Pulmonary artery endothelial cell (primary cell): ENCODE results near the gene NEU2. TPM values are rescaled to one million over a fixed set of nuclear protein-coding genes. Genes with fewer than 3 reads are reported as not detected.
"Not testable (repeated sequence)": the region's sequence is repeated elsewhere in the genome, so short reads cannot be mapped to it uniquely, and the experiment has no call there.

Experiments used
- DNase-seq: peaks from one replicate; pipeline ENCODE4 v3.0.0-alpha.2; 2011; ENCODE audit warnings: low read depth, low spot score
- total RNA-seq: library from RNA; depleted of rRNA; stranded (reverse); fragments of >200 nt; gene quantifications from 2 replicates; pipeline ENCODE4 v1.2.3, GENCODE V29; 2014

The NEU2 gene
- total RNA-seq, 1 donor from 2014 or later, result not detected

DNA sequence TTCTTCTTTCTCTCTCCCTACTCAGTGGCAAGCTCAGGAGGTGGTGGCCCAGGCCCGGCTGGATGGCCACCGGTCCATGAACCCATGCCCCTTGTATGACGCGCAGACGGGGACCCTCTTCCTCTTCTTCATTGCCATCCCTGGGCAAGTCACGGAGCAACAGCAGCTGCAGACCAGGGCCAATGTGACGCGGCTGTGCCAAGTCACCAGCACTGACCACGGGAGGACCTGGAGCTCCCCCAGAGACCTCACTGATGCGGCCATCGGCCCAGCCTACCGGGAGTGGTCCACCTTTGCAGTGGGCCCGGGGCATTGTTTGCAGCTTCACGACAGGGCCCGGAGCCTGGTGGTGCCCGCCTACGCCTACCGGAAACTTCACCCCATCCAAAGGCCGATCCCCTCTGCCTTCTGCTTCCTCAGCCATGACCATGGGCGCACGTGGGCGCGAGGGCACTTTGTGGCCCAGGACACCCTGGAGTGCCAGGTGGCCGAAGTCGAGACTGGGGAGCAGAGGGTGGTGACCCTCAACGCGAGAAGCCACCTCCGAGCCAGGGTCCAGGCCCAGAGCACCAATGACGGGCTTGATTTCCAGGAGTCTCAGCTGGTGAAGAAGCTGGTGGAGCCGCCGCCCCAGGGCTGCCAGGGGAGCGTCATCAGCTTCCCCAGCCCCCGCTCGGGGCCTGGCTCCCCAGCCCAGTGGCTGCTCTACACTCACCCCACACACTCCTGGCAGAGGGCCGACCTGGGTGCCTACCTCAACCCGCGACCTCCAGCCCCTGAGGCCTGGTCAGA, 1.8 kb downstream of the NEU2 start:
- DNase-seq, result no peak

DNA sequence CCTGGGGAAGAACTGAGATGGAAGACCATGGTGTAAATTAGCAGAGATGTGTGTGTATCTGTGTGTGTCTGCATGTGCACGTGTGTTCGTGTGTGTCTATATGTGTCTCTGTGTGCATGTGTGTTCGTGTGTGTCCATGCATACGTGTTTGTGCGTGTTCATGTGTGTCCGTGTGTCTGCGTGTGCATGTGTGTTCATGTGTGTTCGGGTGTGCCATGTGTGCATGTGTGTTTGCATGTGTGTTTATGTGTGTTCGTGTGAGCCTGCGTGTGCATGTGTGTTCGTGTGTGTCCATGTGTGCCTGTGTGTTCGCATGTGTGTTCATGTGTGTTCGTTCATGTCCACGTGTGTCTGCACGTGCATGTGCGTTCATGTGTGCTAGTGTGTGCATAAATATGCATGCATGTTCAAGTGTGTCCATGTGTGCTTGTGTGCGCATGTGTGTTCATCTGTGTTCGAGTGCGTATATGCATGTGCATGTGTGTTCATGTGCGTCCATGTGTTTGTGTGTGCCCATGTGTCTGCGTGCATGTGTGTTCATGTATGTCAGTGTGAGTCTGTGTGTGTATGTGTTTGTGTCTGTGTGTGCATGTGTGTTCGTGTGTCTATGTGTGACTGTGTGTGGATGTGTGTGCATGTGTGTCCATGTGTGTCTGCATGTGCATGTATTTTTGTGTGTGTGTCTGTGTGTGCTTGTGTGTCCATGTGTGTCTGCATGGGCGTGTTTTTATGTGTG, 3.1 kb downstream of the NEU2 start:
- no peak for DNase-seq

DNA sequence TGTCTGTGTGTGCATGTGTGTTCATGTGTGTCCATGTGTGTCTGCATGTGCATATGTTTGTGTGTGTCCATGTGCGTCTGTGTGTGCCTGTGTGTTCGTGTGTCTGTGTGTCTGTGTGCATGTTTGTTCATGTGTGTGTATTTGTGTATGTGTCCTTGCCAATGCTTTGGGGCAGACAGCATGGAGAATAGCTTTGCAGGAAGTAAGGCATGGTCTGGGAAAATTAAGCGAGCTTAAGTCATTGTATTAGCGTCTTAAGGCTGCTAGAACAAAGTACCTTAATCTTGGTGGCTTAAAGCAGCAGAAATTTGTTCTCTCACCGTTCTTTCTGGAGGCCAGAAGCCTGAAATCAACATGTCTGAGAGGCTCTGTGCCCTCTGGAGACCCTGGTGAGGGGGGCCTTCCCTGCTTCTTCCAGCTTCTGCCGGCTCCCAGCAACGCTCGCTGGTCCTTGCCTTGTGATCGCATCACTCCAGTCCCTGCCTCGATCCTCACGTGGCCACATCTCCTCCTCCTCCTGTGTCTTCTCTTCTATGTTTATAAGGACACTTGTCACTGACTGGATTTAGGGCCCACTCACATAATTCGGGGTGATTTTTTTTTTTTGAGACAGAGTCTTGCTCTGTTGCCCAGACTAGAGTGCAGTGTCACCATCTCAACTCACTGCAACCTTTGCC, 3.8 kb downstream of the NEU2 start:
- DNase-seq, result no peak

DNA sequence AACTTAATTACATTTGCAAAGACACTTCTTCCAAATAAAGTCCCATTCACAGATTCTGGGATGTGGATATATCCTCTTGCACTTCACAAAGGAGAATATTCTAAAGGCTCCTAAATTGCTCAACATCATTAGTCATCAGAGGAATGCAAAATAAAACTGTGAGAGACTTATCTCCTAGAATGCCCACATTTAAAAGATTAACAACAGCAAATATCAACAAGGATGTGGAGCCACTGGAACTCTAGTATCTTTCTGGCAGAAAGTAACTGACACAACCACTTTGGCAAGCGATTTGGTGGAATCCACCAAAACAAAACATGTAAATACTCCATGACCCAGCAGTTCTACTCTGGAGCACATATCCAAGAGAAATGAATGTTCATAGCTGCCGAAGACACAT, 4.6 kb downstream of the NEU2 start:
- DNase-seq, result no peak

DNA sequence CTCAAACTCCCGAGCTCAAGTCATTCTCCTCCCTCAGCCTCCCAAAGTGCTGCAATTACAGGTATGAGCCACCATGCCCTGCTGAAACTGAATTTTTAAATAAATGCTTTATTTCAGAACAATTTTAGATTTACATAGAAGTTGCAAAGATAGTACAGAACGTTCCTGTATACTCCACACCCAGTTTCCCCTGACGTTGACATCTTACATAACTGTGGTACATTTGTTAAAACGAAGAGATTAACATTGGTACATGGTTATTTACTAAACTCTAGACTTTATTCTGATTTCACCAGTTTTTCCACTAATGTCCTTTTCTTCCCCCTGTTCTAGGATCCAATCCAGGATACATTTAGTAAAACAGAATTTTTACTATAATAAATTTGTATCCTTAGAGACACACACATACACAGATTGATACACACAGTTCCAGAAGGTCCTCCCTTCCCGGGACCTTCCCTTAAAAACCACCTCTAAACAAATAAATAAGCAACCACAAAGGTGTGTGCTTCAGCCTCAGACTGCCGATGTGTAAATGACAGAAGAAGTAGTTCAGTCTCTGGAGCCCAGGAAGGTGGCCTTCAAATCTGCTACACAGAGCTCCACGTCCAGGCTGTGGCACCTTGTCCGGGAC, 6.9 kb downstream of the NEU2 start:
- DNase-seq, result no peak

DNA sequence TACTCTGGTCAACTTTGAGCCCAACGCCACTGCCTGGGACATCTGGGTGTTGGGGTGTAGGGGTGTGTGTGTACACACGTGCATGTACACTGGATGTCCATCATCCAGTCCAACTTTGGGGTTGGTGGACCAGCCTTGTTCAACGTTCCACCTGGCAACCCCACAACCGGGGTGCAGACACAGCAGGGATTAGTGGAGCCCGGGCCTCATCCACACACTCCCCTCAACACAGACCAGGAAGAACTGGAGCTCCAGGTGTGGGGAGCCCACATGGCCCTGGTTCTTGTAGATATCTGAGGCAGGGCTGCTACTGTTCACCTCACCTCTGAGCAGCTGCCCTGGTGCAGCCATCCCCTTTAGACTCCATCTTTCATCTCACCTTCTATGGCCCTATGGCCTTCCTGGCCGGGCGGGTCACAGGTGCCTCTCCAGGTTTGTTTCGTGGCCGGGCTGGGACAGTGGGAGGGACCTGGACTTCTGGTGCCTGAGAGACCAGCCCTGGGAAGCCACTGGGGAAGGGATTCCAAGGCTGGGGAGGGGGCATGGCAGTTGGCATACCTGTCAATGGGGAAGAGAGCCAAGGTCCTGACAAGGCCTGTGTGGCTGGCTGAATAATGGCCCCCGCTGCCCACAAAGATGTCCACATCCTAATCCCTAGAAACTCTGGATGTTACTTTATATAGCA, 7.5 kb downstream of the NEU2 start:
- DNase-seq, result no peak

DNA sequence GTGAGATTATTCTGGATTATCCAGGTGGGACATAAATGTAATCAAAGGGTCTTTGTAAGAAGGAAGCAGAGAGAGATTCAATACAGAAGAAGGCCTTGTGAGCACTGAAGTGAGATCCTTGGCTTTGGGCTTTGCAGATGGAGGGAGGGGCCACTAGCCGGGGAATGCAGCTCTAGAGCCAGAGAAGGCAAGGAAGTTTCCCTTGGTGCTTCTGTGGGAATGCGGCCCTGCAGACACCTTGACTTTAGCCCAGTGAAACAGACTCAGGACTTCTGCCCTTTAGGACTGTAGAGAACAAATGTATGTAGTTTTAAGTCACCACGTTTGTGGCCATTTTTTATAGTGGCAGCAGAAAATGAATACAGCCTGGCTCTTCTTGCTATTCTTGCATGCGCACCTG, 8.1 kb downstream of the NEU2 start:
- DNase-seq, result no peak

DNA sequence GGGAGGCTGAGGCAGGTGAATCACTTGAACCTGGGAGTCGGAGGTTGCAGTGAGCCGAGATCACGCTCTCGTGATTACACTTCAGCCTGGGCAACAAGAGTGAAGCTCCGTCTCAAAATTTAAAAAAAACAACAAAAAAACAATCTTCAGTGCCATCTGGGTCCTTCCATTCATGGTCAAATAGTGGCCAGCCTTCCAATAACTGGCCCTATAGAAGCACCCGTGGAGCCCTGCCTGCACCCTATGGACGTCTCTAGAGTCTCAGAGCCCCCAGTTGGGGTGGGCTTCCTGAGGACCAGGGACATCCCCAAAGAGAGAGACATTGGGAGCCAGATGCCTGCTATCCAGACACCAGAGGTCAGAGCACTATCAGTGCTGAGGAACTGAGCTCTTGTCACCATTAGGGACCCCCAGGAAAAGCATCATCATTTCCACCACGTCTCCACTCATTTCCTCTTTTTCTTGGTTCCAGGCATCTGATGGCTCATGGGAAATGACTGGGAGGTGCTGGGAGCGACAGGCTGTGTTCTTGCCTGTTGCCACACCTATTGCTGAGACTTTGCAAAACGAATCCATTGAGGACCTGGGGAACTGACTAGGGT, 9.4 kb downstream of the NEU2 start:
- DNase-seq, result no peak

DNA sequence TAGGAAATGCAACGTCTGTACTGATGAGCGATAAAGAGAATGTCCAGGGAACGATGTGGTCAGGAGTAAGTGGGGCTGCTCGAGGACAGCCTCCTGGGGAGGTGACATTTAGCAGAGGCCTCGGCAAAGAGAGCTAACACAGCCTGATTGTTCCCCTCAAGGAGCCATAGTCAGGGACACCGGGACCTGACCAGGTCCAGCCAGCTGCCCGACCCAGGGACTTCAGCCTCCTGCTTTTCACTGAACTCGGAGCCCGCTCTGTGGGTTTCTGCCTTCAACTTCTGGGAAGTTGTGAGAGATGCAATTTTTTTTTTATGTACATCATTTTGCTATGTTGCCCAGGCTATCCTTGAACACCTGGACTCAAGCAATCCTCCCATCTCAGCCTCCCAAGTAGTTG, 10.1 kb downstream of the NEU2 start:
- DNase-seq, result no peak

DNA sequence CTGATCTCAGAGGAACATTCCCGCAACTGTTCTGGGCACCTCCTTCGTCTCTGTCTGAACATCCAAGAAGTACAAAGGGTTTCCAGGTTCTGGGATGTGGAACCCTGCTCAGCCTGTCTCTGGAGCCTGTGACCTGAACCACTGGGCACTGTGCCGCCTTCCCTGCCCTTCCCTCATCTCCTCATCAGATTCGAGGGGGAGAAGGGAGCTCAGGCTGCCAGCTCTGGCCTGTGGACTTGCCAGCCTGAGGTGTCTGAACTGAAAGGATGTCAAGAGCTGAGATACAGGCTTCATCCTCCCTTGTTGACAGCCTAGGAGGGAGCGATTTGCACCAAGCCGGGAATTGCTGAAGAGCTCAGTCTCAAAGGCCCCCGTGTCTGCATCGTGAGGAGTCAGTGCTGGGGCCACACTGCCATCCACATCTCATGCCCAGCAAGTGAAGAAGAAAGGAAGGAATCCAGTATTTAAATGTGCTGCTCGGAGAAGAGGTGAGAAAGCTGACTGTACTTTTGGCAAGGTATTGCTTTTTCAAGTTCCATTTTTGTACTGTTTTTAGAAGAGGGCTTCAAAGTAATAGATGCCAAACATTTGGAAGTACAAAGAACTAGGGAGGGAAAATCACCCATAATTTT, 12.6 kb downstream of the NEU2 start:
- no peak for DNase-seq

DNA sequence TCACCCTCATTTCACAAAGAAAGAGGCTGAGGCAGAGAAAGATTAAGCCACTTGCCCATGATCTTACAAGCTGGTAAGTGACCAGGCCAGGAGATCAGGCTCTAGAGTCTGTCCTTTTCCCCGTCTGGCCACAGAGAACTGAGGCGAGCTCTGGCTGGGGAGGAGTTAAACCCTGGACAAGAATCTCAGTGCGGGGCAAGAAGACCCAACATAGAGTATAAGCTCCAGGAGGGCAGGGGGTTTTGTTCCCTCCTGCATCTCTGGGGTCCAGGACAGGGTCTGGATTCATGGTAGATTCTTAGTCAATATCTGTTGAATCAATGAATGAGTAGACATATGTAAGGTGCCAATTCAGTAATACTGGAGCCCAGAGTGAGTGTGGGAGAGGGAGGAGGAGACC, 14.7 kb downstream of the NEU2 start:
- no peak for DNase-seq

DNA sequence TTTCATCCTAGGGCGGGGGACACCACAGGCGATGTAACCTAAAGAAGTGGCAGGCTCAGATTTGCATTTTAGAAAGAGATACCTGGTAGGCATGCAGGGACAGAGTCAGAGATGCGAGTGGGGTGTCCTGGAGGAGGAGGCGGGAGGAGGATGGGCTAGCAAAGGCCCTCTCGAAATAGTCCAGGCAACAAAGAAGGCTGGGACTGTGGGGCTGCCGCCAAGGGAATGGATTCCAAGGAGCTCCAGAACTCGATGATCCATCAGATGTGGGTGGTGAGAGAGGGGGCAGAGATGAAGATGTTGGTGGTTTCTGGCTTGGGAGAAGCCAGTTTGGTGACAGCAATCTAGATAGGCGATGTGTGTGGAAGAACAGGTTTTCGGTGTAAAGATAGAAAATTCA, 15.2 kb downstream of the NEU2 start:
- DNase-seq, result no peak

DNA sequence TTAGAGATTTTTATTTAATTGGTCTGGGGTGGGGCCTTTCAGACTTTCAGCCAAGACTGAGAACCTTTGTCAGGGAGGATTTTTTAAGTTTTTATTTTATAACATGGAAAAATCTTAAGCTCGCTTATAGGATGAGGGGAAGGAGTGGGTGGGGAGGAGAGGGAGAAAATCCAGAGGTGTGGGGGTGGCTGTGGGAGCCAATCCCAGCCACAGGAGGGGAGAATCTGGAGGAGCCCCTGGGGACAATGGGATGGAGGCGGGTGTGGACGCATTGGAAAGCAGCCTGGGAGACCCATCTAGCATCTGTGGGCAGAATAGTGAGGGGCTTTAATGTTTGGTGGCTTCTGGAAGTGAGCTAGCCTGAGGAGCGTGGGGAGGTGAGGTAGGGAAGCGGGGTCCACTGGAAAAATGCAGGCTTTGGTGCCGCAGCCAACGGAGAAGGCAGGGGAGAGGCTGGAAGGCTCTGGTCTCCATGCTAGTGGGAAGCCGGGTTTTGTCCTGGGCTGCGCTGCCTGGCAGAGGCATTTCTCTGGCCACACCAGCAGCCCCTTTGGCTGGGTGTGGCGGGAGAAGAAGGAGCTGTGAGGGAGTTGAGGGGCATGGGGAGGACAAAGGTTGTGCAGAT, 16.2 kb downstream of the NEU2 start:
- DNase-seq, result no peak

DNA sequence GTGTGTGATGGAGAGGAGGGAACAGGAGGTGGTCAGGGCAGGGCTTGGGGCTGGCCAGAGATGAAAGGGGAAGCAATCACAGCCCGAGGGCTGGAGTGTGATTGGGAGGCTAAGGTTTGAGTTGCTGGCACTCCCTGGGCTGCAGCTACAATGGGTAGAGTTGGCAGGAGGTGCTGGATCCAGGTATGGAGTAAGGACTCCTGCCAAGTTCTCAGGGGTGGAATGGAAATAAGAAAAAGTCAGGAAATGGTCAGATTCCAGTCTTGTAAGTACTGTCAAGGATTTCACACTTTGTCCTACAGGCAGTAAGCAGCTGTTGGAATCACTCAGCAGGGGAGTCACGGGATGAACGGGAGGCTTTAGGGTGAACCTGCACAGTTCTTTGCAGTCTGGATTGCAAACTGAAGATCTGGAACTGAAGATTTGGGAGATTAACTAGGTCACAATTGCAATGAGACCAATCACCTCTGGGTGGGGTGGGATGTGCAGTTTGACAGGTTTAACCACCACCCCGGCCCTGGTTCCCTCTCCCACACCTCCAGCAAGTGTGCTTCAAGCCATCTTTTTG, 16.8 kb downstream of the NEU2 start:
- DNase-seq, result no peak

DNA sequence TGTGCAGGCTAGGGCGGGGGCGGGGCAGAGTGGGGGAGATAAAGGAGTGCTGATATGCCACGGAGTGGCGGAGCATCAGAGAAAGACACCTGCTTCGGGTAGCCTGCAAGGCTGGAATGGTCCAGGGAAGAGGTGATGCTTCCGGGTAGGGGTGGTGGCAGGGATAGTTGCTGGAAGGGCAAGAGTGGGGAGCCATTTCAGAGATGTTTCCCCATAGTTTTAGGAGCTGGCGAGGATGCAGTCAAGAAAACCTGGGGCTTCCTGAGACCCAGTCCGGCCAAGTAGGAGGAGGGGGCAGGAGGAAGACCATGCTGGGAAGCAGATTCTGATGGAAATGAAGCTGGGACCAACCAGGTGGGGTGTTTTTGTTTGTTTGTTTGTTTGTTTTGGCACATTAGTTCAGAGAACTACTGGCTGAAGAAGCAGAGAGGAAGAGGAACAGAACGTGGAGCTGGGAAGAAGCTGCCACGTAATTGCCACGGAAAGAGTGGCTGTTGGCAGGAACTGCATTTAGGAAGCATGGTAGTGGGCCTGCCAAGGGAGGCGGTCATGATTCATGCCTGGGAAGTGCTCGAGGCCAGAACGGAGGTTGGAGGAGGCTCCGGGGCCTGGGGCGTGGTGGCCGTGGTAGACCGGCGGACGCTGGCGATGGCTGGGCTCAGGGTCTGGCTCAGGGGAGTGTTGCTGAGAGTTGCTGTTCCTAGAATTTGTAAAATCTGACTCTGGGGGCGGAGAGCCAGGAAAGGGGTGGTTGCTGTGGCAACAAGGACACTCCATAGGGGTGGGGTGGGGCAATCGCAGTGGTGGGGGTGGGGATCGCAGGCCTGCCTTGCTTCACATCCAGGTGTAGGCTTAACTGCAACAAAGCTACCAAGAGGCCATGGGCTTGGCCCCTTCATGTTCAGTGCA, 19.0 kb downstream of the NEU2 start:
- peak; percentile 83 for DNase-seq

DNA sequence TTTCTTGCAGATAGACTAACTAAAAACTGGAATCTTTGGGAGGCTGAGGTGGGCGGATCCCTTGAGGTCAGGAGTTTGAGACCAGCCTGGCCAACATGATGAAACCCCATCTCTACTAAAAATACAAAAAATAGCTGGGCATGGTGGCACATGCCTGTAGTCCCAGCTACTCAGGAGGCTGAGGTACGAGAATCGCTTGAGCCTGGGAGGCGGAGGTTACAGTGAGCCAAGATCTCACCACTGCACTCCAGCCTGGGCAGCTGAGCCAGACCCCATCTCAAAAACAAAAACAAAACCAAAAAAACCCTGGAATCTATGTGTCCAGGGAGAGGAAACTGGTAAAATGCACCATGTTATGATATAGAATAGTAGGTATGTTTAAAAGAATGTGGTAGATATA, 20.0 kb downstream of the NEU2 start:
- not testable (repeated sequence) for DNase-seq

DNA sequence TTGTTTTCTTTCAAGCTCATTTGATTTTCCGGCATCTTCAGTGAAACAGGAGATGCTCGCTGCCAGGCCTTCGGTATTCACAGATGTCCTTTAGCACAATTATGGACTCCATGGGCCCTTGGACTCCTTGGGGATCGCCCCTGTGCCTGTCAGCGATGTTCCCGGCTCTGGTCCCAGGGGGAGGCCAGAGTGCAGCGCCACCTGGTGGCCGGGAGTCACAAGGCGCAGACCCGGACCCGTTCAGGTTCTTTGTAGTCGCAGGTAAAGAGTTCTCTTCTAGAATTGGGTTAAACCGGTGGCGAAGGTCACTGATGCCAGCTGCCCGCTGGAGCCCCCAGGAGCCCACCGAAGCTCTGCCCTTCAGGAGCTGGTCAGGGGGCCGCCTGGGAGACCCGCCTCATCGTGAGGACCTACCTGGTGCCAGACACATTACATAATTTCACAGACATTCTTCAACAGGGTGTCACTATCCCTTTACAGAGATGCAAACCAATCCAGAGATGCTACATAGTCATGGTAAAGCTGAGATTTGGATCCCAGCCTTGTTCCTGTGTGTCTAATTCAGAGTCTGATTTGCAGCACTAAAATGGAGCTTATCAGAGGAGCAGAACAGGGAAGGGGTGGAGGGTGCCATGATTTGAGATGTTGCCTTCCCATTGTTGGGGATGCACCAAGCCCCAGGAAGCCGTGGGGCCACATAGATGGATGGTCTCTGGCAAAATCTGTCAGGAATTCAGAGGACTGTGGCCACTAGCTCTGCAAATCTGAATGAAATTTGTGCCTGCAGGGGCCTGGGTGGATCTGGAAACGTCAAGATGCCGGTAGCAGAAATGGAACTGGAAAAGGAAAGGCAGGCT, 21.7 kb downstream of the NEU2 start:
- no peak for DNase-seq

DNA sequence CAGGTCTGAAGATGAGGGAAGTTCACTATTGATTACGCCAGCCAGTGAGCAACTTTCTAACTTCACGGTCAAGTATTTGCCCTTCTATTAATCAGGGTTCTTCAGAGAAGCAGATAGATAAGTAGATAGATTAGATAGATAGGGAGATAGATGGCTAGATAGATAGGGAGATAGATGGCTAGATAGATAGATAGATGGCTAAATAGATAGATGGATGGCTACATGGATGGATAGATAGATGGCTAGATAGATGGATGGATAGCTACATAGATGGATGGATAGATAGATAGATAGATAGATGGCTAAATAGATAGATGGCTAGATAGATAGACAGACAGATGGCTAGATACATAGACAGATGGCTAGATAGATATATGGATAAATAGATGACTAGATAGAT, 22.9 kb downstream of the NEU2 start:
- DNase-seq, result no peak
